Stimulated activated CD4-positive, alpha-beta T cell treated with anti-CD3 and anti-CD28 coated beads, Interleukin-1b, Interleukin-23, amount 100 ng/mL, for 24 hours (primary cell): Measurements from ENCODE around the gene WDR53.
"Not testable (repeated sequence)": the region's sequence is repeated elsewhere in the genome, so short reads cannot be mapped to it uniquely, and the experiment has no call there.

Experiments
- DNase-seq, 4 experiments: peaks; one replicate each; pipeline ENCODE4 v3.0.0-alpha.2; 2020; ENCODE audit warnings: low read depth in 4 of 4, low spot score in 1 of 4

Gene WDR53

DNA sequence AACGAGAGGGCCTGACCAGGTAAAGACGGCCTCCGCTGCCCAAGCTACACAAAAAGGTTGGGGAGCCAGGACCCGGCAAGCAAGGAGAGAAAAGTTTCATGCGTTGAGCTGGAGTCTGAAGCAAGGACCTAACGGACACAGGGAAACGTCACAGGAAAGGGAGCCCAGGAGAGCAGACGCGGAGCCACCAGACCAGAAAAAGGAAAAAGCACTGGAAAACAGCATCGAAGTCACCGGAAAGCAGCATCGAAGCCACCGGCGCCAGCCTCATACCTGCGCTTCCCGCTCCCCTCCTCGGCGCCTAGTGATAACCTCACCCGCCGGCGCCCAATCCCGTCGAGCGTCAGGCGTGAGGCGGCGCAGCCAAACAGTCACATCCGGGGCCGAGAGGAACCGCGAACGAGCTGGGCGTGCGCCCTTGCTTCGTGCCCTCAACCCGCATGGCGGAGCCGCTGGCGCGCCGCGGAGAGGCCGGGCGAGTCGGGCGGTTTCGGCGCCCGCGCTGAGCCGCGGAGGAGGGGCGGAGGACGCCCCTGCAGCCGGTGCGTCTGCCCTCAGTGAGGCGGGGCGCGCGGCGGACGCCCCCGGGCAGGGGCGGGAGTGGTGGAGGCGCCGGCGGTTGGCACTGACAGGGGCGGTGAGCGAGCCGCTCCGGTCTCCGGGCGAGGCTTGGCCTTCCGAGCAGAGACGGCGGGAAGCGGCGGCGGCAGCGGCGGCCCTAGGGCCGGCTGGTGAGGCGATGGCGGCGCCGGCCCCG lies at the start of gene WDR53, which contains the start of gene FBXO45:
WDR53 (minus strand) TSS at position 309 of the 757 bp plus-strand sequence. CDS start 7,079 bp downstream, outside the sequence.
FBXO45 (plus strand) TSS at position 415 of the 757 bp plus-strand sequence; CDS start at position 740, 325 bp downstream.
- DNase-seq: peak; percentile 82 to 92 (median 88)

DNA sequence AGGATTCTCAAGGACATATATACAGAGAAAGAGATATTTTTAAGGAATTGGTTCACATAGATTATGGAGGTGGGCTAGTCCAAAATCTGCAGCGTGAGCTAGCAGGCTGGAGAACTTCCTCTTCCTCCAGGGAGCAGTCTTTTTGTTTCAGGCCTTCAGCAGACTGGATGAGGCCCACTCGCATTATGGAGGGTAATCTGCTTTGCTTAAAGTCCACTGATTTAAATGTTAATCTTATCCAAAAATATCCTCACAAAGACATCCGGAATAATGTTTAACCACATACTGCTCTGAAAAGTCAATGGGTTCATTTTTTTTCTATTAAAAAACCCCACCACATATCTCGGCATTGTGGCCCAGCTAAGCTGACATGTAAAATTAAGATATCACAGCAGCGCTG lies 48.9 kb upstream of the WDR53 start:
- DNase-seq: no peak

DNA sequence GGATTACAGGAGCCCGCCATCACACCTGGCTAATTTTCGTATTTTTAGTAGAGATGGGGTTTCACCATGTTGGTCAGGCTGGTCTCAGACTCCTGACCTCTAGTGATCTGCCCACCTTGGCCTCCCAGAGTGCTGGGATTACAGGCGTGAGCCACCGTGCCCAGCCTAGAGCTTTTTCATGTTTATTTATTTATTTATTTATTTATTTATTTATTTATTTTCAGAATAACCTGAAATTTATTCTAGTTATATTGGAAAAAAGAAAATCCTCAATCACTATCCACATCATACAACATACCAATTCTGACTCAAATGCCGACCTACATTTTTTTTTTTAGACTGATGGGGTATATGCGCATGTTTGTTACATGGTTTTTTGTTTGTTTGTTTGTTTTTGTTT lies 46.9 kb upstream of the WDR53 start:
- not testable (repeated sequence) for DNase-seq

DNA sequence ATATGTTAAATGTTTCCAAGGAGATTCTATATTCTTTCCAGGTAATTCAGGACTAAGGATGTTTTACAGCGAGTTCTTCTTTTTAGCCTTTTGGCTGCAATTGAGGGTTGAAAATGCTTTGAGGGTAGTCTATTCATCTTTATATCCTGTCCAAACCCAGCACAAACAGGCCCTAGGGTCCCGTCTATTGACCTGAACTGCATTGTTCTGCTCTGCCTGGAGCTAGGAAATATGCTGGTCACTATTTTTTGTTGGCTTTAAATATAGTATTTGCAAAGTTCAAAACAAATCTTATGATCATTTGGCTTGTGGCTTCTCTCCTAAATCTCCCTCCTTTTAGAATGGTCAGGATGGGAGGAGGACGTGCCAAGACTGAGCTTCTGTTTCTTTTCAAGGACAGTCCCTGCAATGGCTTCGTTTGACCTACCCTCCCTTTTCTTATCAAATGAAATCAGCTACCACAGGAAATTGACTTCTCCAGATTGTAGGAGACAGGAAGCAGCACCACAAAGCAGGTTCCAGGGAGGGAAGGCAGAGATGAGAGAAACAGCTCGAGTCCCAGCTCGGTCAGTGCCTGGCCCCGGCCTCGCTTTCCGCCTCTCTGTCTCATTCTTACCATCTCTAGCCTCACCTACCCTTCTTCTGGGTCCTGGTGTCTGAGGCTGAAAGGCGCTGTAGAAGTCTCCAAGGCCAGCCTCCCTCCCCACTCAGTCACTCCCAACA lies 43.6 kb upstream of the WDR53 start:
- no peak for DNase-seq

- DNase-seq: no peak
Measured at GRCh38 chr3:196609805-196610515, 41.6 kb upstream of the WDR53 start.

DNA sequence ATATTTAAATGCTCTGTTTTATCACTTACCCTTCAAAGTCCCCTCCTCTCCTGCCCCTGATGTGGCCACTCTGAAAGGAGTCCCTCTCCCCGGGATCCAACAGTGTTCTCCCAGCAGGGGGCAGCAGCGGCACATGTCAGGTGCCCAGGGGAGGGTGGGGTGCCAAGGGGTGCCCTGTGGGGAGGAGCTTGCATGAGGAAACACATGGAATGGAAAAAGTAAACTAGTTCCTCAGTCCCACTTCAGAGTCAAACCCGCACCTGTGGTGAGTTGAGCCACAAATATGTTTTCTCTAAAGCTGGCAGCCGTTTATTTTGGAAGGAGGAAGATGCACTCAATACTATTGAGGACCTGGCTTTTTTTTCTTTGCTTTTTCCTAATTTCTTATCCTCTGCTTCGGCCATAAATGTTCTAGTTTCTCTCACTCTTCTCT lies 41.0 kb upstream of the WDR53 start:
- DNase-seq: peak; percentile 93 to 98 (median 94)

DNA sequence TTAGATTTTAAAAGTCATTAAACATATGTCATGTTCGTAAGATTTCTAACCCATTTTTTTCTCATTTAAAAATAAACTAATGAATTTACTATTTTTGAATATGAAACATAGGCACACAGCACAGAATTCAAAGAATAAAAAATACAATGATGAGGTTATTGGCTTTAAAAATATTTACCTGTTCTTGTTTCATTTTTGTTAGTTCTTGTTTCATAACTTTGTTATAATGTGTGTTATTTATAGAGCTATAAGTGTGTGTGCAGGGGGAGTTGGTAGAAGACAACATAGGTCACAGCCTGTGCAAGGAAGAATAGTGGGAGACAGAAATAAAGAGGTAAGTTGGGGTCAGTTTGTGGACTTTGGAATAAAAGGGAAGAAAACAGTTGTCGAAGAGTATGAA lies 40.3 kb upstream of the WDR53 start:
- no peak for DNase-seq

GRCh38 chr3:196604548-196604947 lies 36.2 kb upstream of the WDR53 start:
- peak in 2 of 4 experiments; percentile 33 for DNase-seq

DNA sequence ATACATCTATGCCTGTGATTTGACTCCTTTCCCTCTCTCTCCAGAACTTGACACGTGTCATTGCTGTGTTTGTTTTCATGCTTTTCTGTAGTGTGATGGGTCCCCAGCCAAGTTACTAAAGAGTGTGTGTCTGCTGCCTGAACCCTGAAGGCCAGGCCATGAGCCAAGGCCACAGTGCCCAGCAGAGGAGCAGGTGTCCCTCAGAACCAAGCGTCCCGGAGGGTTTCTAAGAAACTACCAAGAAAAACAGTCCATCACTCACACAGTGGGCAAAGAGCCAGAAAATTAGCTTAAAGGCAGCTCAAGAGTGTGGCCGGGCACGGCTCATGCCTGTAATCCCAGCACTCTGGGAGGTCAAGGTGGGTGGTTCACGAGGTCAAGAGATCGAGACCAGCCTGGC lies 35.3 kb upstream of the WDR53 start:
- DNase-seq: no peak

GRCh38 chr3:196602673-196603072 lies 34.3 kb upstream of the WDR53 start:
- no peak for DNase-seq

- DNase-seq: no peak
Measured at GRCh38 chr3:196600359-196600758, 32.0 kb upstream of the WDR53 start.

DNA sequence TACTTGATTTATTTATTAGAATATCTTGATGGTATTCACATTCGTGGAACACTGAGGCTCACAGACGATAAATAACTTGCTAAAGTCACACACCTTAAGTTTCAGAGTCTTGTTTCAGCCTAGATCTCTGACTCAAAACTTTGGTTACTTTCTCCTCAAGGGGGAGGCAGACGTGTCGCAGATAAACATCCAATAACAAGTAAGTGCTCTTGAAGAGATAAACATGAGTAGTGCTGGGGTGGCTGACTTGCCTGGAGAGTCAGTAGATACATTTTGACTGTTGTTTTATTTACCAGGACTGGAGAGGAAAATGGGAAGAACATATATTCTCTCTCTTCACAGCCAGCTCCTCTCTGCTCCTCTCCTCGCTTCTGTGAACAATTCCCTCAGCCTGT lies 31.4 kb upstream of the WDR53 start:
- DNase-seq: no peak

DNA sequence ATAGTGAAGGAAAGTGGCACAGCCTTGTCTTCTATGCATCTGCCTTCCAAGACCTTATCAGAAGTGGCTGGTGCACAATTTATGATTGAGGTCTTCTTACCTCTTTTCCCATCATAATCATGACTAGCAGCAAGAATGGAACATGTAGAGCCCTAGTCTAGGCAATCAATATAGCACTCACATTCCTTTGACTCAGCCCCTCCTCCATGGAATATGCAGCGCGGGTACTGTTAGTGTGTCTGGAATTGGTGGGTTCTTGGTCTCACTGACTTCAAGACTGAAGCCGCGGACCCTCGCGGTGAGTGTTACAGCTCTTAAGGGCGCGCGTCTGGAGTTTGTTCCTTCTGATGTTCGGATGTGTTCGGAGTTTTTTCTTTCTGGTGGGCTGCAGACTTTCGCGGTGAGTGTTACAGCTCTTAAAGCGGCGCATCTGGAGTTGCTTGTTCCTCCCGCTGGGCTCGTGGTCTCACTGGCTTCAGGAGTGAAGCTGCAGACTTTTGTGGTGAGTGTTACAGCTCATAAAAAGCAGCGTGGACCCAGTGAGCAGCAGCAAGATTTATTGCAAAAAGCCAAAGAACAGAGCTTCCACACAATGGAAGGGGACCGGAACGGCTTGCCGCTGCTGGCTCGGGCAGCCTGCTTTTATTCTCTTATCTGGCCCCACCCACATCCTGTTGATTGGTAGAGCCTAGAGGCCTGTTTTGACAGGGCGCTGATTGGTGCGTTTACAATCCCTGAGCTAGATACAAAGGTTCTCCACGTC lies 29.8 kb upstream of the WDR53 start:
- DNase-seq: peak in 1 of 4 experiments; percentile 7

GRCh38 chr3:196596355-196596754 lies 28.0 kb upstream of the WDR53 start:
- DNase-seq: no peak

DNA sequence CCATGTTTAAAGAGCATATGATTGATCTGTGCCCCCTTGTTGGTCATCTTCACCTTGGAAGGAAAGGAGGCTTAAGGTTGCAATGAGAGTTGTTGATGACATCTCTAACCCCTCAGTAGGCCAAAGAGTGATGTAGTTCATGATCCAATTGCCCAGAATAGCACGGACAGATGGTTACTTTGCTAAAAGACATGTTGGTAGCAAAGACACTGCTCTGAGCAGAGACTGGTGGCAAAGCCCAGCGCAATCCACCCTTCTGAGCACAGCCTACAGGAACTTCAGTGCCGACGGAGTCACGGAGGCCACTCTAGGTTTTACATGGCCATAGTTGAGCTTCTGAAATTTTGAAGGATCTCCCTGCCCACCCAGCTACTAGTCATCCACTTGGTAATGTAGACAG lies 21.9 kb upstream of the WDR53 start:
- DNase-seq: no peak

- DNase-seq: no peak
Measured at GRCh38 chr3:196585044-196585757, 16.8 kb upstream of the WDR53 start.

GRCh38 chr3:196572389-196572788 lies 4.0 kb upstream of the WDR53 start:
- no peak for DNase-seq

DNA sequence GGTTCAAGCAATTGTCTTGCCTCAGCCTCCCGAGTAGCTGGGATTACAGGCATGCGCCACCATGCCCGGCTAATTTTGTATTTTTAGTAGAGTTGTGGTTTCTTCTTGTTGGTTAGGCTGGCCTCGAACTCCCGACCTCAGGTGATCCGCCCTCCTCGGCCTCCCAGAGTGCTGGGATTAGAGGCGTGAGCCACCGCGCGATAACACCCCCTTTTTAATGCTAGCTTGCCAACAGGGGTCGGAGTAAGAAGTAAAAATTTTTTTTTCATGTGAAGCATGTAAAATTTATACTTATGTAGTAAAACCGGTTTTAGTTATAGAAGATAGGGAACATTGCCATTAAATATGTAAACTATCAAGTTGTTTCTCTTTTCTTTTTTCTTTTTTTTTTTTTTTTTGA lies 2.0 kb upstream of the WDR53 start:
- DNase-seq: not testable (repeated sequence)

DNA sequence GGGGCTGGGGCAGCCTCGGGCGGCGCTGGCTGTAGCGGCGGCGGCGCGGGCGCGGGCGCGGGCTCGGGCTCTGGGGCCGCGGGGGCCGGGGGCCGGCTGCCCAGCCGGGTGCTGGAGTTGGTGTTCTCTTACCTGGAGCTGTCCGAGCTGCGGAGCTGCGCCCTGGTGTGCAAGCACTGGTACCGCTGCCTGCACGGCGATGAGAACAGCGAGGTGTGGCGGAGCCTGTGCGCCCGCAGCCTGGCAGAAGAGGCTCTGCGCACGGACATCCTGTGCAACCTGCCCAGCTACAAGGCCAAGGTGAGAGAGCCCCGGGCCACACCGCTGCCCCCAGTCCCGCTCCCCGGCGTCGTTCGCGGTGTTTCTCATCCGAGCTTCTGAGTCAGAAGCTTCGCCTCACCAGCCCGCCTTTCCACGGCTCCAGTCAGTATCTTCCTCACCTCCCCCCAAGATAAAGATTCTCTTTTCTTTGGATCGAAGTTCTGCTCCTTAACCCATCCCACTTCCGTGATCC lies 706 bp upstream of the WDR53 start:
- DNase-seq: peak; percentile 4 to 34 (median 15)

- DNase-seq: no peak
Measured at GRCh38 chr3:196563721-196564225, 4.6 kb downstream of the WDR53 start.
